ENCODE results near the gene PEX6. TPM values are rescaled to one million over a fixed set of nuclear protein-coding genes. Genes with fewer than 3 reads are reported as not detected.

The PEX6 gene
- polyA plus RNA-seq (ENCODE audit: insufficient read depth in 1 of 5, insufficient read length in 5 of 5, low replicate concordance in 1 of 5): 10 to 100 TPM; 12.8 to 23.9 (median 17.8) TPM
- long read RNA-seq, donor 1, partial matches to known transcripts: 0 of 1 reads
- long read RNA-seq, donor 1, other reads (novel, unspliced or antisense): 0 of 1 reads
- long read RNA-seq, donor 2, partial matches to known transcripts: 0 of 4 reads
- long read RNA-seq, donor 2, other reads (novel, unspliced or antisense): 0 of 4 reads
- long read RNA-seq, donor 3, transcript PEX6-202 (17 exons, 3,478 nt): major isoform, 5 of 10 reads
- long read RNA-seq, donor 3, partial matches to known transcripts: 5 of 10 reads
- long read RNA-seq, donor 3, other reads (novel, unspliced or antisense): 0 of 10 reads
- long read RNA-seq, donor 4, partial matches to known transcripts: 0 of 13 reads
- long read RNA-seq, donor 4, other reads (novel, unspliced or antisense): 12 of 13 reads
- long read RNA-seq, donor 5, partial matches to known transcripts: 0 of 2 reads
- long read RNA-seq, donor 5, other reads (novel, unspliced or antisense): 0 of 2 reads
- long read RNA-seq, donor 6, partial matches to known transcripts: 0 of 3 reads
- long read RNA-seq, donor 6, other reads (novel, unspliced or antisense): 0 of 3 reads
- long read RNA-seq, donor 7, partial matches to known transcripts: 0 of 3 reads
- long read RNA-seq, donor 7, other reads (novel, unspliced or antisense): 0 of 3 reads
- long read RNA-seq, donor 8, partial matches to known transcripts: 0 of 2 reads
- long read RNA-seq, donor 8, other reads (novel, unspliced or antisense): 0 of 2 reads

- peak; percentile 79 to 85 for DNase-seq
Observed at GRCh38 chr6:42978839-42979522, at the start of gene PEX6. PEX6 (minus strand) TSS chr6:42979181; CDS start chr6:42979150, 31 bp downstream.

GRCh38 chr6:43026365-43026764, 47.4 kb upstream of the PEX6 start:
- DNase-seq: no peak

- DNase-seq: no peak
Observed at GRCh38 chr6:43024436-43024835, 45.5 kb upstream of the PEX6 start.

- DNase-seq: peak; percentile 61 to 70
Observed at GRCh38 chr6:43021270-43022047, 42.5 kb upstream of the PEX6 start, which contains the start of gene RRP36. RRP36 (plus strand) TSS chr6:43021623; CDS start chr6:43021655, 32 bp downstream.

- no peak for DNase-seq
Observed at GRCh38 chr6:43020847-43021246, 41.9 kb upstream of the PEX6 start.

- DNase-seq: no peak
Observed at GRCh38 chr6:43020052-43020705, 41.2 kb upstream of the PEX6 start.

- DNase-seq: no peak
Observed at GRCh38 chr6:43019152-43019551, 40.2 kb upstream of the PEX6 start.

GRCh38 chr6:43016943-43017334, 38.0 kb upstream of the PEX6 start:
- DNase-seq: no peak

GRCh38 chr6:43016176-43016942, 37.4 kb upstream of the PEX6 start:
- no peak for DNase-seq

GRCh38 chr6:43014434-43014909, 35.5 kb upstream of the PEX6 start:
- DNase-seq: peak in 1 of 2 donors; percentile 7

GRCh38 chr6:43013843-43014433, 35.0 kb upstream of the PEX6 start, which contains the start of the genes KLHDC3 and MEA1:
KLHDC3 (plus strand) TSS chr6:43014249; CDS start chr6:43017193, 2,944 bp downstream.
MEA1 (minus strand) TSS chr6:43013946; CDS start chr6:43013813, 133 bp downstream.
- DNase-seq: peak; percentile 99

GRCh38 chr6:43013097-43013842, 34.3 kb upstream of the PEX6 start:
- DNase-seq: peak in 1 of 2 donors; percentile 2

GRCh38 chr6:43012364-43012763, 33.4 kb upstream of the PEX6 start:
- no peak for DNase-seq

- no peak for DNase-seq
Observed at GRCh38 chr6:43011207-43011606, 32.2 kb upstream of the PEX6 start.

GRCh38 chr6:43009124-43009523, 30.1 kb upstream of the PEX6 start:
- DNase-seq: no peak

- DNase-seq: no peak
Observed at GRCh38 chr6:43007126-43007525, 28.1 kb upstream of the PEX6 start.

- DNase-seq: no peak
Observed at GRCh38 chr6:43006251-43006650, 27.3 kb upstream of the PEX6 start.

GRCh38 chr6:43005844-43006243, 26.9 kb upstream of the PEX6 start:
- no peak for DNase-seq

All from right lung (tissue), 10 donors.